Large intestine (tissue), 3 donors: ENCODE measurements around the gene NHLRC4. TPM values are rescaled to one million over a fixed set of nuclear protein-coding genes. Genes with fewer than 3 reads are reported as not detected.

Source experiments
- DNase-seq, 2 donors: peaks; one replicate each; pipeline versions ENCODE4 v3.0.0 to v3.0.0-alpha.2; 2013
- H3K27ac ChIP-seq: one replicate; pipeline ENCODE4 v1.5.1; 2013; ENCODE audit warnings: low read length
- H3K27me3 ChIP-seq: 2 replicates; pipeline ENCODE4 v1.6.1; 2013; ENCODE audit warnings: low read length; ENCODE audit not compliant: control insufficient read depth, insufficient read depth
- H3K36me3 ChIP-seq: 2 replicates; pipeline ENCODE4 v1.6.1; 2013; ENCODE audit warnings: low read length; ENCODE audit not compliant: control insufficient read depth, insufficient read depth
- H3K4me1 ChIP-seq: one replicate; pipeline ENCODE4 v1.6.1; 2013; ENCODE audit warnings: low read length; ENCODE audit not compliant: control insufficient read depth, insufficient read depth
- H3K4me3 ChIP-seq: one replicate; pipeline ENCODE4 v1.5.1; 2013; ENCODE audit warnings: low read length
- H3K9me3 ChIP-seq: one replicate; pipeline ENCODE4 v1.6.1; 2013; ENCODE audit warnings: mild to moderate bottlenecking, low read depth, low read length, moderate library complexity; ENCODE audit not compliant: control insufficient read depth
- WGBS: methylation state at CpG from one replicate; pipeline ENCODE4 v1.1.5; 2013; ENCODE audit warnings: low lambda C conversion rate; ENCODE audit not compliant: insufficient coverage; 5-methylcytosine and 5-hydroxymethylcytosine counted together
- polyA plus RNA-seq: library from polyadenylated mRNA; unstranded; fragments of 120-200 nt; gene quantifications from one replicate; pipeline ENCODE4 v1.2.1, GENCODE V29; 2013

Gene NHLRC4
- polyA plus RNA-seq, 1 donor = 2.0 TPM

DNA sequence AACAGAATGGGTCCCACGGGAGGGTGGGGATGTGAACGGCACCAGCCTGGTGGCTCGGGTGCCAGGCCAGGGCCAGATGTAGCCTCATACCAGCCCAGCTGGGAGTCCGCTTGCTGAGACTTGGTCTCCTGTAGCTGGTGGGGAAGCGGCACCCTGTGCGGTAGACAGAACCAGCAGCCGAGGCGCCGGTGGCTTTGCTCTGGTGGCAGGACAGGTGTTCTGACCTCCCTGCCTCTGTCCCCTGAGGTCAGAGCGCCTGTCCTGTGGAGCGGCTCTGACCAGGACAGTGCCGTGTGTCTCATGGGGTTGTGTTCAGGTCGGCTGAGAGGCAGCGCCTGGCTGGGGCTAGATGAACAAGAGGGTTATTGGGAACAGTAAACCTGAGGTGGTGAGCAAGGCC, 43.2 kb downstream of the NHLRC4 start:
- Histone ChIP-seq H3K9me3 (peaks cover 11% of the 10 kb centered on the region), H3K4me1 (no peaks in the 10 kb centered on the region), H3K4me3 (no peak overlapping the region), H3K27ac (no peak overlapping the region), H3K27me3 (no peaks in the 10 kb centered on the region), H3K36me3 (peaks cover 16% of the 10 kb centered on the region)
- WGBS = no CpG with 5 or more reads among the region's 14 CpGs
- no peak for DNase-seq

DNA sequence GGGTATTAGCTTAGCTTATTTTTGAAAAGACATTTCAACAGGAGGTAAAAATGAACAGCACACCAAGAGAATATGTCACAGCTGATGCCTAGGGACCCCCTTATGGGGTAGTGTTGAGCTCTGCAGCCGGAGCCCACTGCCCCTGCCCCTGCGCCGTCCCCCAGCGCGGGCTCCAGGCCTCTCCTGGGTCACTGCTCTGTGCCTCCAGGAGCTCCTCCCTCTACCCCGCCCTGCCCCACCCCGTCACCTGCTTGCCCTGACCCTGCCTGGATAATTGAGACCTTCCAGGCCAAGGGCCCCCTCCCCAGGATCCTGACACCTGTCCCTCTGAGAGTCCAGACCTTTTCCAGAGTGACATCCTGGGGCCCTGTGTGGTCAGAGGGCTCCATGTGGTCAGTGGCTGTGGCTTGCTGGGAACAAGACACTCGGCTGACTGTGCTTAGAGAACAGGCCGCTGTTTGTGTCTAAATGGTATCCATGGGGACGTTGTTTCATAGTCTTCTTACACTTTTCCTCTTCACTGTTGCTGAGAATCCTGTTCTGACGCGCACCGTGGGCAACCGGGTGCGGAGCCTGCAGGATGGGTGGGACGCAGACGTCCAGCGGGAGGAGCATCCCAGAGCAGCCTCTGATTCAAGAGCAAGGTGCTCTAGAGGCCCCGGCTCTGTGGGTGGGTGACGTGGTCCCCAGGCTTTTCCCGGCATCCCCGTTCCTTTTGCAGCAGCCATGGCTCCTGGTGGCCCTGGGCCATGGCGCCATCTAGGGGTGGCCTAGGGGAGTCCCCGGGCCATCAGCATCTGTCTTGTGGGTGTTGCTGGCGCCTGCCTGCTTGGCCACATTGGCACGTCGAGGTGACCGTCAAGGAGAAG, 43.9 kb downstream of the NHLRC4 start:
- H3K27me3 ChIP-seq = no peaks in the 10 kb centered on the region
- H3K4me3 ChIP-seq = no peak overlapping the region
- no peak for DNase-seq
- peaks cover 9% of the 10 kb centered on the region for H3K36me3 ChIP-seq
- no CpG with 5 or more reads among the region's 28 CpGs for WGBS
- H3K9me3 ChIP-seq = peaks cover 6% of the 10 kb centered on the region
- no peak overlapping the region for H3K27ac ChIP-seq
- H3K4me1 ChIP-seq = no peaks in the 10 kb centered on the region

DNA sequence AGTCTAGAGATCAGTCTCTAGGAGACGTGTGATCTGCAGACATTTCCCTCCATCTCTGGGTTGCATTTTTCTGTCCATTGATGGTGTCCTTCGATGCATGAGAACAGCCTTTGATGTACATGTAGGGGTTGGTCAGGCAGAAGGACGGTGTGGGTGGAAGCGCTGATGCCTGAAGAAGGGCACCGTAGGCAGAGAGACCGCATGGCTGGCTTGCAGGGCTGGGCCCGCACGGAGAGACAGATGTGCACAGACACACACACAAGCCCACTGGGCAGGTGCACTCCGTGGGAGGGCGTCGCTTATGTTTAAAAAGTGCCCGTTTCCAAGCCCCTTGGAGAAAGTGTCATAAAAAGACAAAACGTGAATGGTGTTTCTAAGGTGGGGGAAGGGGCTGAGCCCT, 48.3 kb downstream of the NHLRC4 start:
- Histone ChIP-seq H3K4me3 (no peak overlapping the region), H3K36me3 (peaks cover 22% of the 10 kb centered on the region), H3K4me1 (no peaks in the 10 kb centered on the region), H3K27me3 (no peaks in the 10 kb centered on the region), H3K27ac (no peak overlapping the region), H3K9me3 (peaks cover 6% of the 10 kb centered on the region)
- WGBS = 70% methylated on average over 2 of the region's 13 CpGs
- DNase-seq = no peak

DNA sequence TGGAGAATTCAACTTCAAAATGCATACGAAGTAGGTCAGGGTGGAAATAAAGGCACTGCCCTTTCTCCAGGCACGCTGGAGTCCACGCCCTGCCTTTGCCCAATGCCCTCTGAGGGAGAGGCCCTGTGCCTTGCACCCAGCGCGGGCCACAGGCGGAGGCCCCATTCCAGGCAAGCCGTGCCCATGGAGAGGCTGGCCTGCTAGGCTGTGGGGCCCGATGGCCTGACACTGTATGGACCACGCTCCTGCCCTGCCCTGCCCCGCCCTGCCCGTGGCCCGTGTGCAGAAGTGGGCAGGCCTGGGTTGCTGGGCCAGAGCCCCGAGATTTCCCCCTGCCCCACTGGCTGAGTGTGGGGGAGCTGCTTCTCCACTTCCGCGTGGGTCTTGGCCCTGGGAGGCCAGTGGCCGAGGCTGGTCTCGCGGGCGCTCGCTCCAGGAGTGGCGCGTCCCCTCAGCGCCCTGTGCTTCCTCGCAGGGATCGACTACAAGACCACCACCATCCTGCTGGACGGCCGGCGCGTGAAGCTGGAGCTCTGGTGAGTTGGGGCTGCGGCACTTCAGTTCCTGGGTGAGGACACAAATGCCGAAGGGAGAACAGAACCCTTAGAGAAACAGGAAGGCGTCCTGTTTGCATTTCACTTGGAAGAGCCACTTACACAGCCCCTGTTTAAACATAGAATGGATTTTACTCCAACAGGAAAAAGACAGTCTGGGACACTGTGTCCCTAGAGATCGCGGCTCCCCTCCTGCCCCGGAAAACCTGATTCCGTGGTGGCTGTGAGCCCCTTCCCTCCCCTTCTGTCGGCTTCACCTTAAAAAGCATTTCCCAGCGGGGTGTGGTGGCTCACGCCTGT, 50.2 kb downstream of the NHLRC4 start:
- Histone ChIP-seq H3K9me3 (peaks cover 3% of the 10 kb centered on the region), H3K36me3 (peaks cover 22% of the 10 kb centered on the region), H3K27ac (no peak overlapping the region), H3K4me1 (peaks cover 5% of the 10 kb centered on the region), H3K27me3 (no peaks in the 10 kb centered on the region), H3K4me3 (no peak overlapping the region)
- DNase-seq = no peak
- WGBS = no CpG with 5 or more reads among the region's 39 CpGs

GRCh38 chr16:617855-618254, 51.0 kb downstream of the NHLRC4 start:
- no peak for DNase-seq
- Histone ChIP-seq H3K27ac (no peak overlapping the region), H3K4me3 (no peak overlapping the region), H3K36me3 (peaks cover 23% of the 10 kb centered on the region), H3K9me3 (peaks cover 3% of the 10 kb centered on the region), H3K27me3 (no peaks in the 10 kb centered on the region), H3K4me1 (peaks cover 5% of the 10 kb centered on the region)
- no CpG with 5 or more reads among the region's 16 CpGs for WGBS

Other genes with a start within 250 kb of the NHLRC4 start
- 29.8 TPM for gene AXIN1, start 214.3 kb upstream of the NHLRC4 start, polyA plus RNA-seq
- 55.6 TPM for gene MRPL28, start 196.5 kb upstream of the NHLRC4 start, polyA plus RNA-seq
- gene PGAP6, start 185.0 kb upstream of the NHLRC4 start, polyA plus RNA-seq = 83.5 TPM
- gene NME4, start 169.8 kb upstream of the NHLRC4 start, polyA plus RNA-seq = 107 TPM
- 91.0 TPM for gene DECR2, start 165.1 kb upstream of the NHLRC4 start, polyA plus RNA-seq
- gene RAB11FIP3, start 141.4 kb upstream of the NHLRC4 start, polyA plus RNA-seq = 114 TPM
- 45.6 TPM for gene CAPN15, start 39.3 kb upstream of the NHLRC4 start, polyA plus RNA-seq
- gene PRR35, start 6.6 kb upstream of the NHLRC4 start, polyA plus RNA-seq = not detected
- 23.6 TPM for gene PIGQ, start 3.0 kb downstream of the NHLRC4 start, polyA plus RNA-seq
- gene RAB40C, start 23.1 kb downstream of the NHLRC4 start, polyA plus RNA-seq = 27.1 TPM
- gene WFIKKN1, start 64.0 kb downstream of the NHLRC4 start, polyA plus RNA-seq = 1.6 TPM
- 59.1 TPM for gene METTL26, start 69.3 kb downstream of the NHLRC4 start, polyA plus RNA-seq
- gene MCRIP2, start 74.8 kb downstream of the NHLRC4 start, polyA plus RNA-seq = 43.3 TPM
- 43.9 TPM for gene WDR90, start 82.4 kb downstream of the NHLRC4 start, polyA plus RNA-seq
- gene RHOT2, start 101.1 kb downstream of the NHLRC4 start, polyA plus RNA-seq = 105 TPM
- 2.6 TPM for gene RHBDL1, start 108.7 kb downstream of the NHLRC4 start, polyA plus RNA-seq
- gene STUB1, start 113.4 kb downstream of the NHLRC4 start, polyA plus RNA-seq = 65.9 TPM
- gene JMJD8, start 117.3 kb downstream of the NHLRC4 start, polyA plus RNA-seq = 38.9 TPM
- gene WDR24, start 123.4 kb downstream of the NHLRC4 start, polyA plus RNA-seq = 10.5 TPM
- 3.8 TPM for gene FBXL16, start 138.8 kb downstream of the NHLRC4 start, polyA plus RNA-seq
- gene METRN, start 148.1 kb downstream of the NHLRC4 start, polyA plus RNA-seq = 18.9 TPM
- 23.0 TPM for gene ANTKMT, start 154.1 kb downstream of the NHLRC4 start, polyA plus RNA-seq
- gene CCDC78, start 159.4 kb downstream of the NHLRC4 start, polyA plus RNA-seq = 1.9 TPM
- gene HAGHL, start 160.1 kb downstream of the NHLRC4 start, polyA plus RNA-seq = 9.1 TPM
- gene CIAO3, start 174.0 kb downstream of the NHLRC4 start, polyA plus RNA-seq = 31.3 TPM
- 62.0 TPM for gene MSLN, start 193.7 kb downstream of the NHLRC4 start, polyA plus RNA-seq
- gene RPUSD1, start 221.4 kb downstream of the NHLRC4 start, polyA plus RNA-seq = 18.0 TPM
- 19.1 TPM for gene CHTF18, start 221.6 kb downstream of the NHLRC4 start, polyA plus RNA-seq
- 0.81 TPM for gene GNG13, start 233.7 kb downstream of the NHLRC4 start, polyA plus RNA-seq